ENCODE results near the gene RAPGEF6.

DNA sequence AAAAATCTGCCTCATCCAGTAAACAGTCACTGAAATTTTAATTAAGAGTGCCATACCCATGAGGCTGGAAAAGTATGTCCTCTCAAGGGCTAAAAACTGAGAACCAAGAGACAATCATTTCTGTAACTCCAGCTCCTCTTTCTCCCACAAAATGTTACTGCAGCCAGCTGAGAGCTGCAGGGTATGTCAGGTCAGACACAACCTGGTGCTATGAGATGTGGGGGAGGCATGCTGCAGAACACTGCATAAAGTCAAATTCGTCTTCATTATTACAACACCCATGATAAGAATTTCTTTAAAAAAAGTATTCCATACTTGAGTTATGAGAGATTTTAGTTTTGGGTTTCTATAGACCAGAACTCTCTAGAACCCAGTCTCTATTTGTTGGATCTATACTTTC lies 209.0 kb downstream of the RAPGEF6 start:
- TF ChIP-seq POLR2A (IDR thresholded peaks at IDR 0.05) = no peak
- TF ChIP-seq, protein P1, sequence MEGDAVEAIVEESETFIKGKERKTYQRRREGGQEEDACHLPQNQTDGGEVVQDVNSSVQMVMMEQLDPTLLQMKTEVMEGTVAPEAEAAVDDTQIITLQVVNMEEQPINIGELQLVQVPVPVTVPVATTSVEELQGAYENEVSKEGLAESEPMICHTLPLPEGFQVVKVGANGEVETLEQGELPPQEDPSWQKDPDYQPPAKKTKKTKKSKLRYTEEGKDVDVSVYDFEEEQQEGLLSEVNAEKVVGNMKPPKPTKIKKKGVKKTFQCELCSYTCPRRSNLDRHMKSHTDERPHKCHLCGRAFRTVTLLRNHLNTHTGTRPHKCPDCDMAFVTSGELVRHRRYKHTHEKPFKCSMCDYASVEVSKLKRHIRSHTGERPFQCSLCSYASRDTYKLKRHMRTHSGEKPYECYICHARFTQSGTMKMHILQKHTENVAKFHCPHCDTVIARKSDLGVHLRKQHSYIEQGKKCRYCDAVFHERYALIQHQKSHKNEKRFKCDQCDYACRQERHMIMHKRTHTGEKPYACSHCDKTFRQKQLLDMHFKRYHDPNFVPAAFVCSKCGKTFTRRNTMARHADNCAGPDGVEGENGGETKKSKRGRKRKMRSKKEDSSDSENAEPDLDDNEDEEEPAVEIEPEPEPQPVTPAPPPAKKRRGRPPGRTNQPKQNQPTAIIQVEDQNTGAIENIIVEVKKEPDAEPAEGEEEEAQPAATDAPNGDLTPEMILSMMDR (IDR thresholded peaks at IDR 0.05) = no peak
